IPS-15b (cell line): ENCODE measurements around the gene HMGN4.

ENCODE experiments used
- H3K27me3 ChIP-seq: one replicate; pipeline ENCODE4 v1.6.1; 2013; ENCODE audit warnings: low read length; ENCODE audit not compliant: control insufficient read depth, insufficient read depth
- H3K36me3 ChIP-seq: one replicate; pipeline ENCODE4 v1.6.1; 2013; ENCODE audit warnings: low read length; ENCODE audit not compliant: control insufficient read depth, insufficient read depth
- H3K4me1 ChIP-seq: one replicate; pipeline ENCODE4 v1.6.1; 2013; ENCODE audit warnings: mild to moderate bottlenecking, low read length; ENCODE audit not compliant: control insufficient read depth, insufficient read depth
- H3K4me3 ChIP-seq: one replicate; pipeline ENCODE4 v1.5.1; 2013; ENCODE audit warnings: low read depth, low read length
- H3K9ac ChIP-seq: one replicate; pipeline ENCODE4 v1.6.1; 2013; ENCODE audit warnings: low read depth, mild to moderate bottlenecking, low read length
- H3K9me3 ChIP-seq: one replicate; pipeline ENCODE4 v1.6.1; 2013; ENCODE audit warnings: mild to moderate bottlenecking, low read length; ENCODE audit not compliant: control insufficient read depth, insufficient read depth

The HMGN4 gene

DNA sequence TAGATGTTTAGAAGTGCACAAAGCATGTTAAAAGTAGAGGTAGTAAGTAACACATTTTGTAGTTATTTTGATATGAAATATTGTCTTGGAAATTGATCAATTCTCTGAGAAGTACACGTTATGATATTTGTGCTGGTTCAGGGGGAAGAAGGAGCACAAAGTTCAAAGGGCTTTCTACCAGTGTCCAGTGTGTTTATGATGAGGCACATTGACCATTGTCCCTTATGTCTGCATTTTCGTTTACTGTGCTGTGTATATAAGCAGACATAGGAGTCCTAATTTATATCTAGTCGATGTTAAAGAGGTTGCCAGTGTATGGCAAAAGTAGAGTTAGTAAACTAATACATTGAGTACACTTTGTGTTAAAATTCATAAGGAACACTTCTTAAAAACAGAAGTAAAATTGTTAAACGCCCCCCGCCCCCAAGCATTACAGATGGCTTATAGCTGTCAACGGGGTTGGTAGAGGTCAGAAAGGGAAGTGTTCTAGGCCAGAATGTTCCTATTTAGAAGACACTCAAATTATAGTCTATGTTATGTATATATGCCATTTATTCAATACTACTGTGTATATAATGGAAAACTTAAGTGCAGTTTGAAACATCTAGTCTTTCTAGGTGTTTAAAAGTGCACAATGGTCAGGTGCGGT is 13.3 kb upstream of the HMGN4 start:
- no peak overlapping the region for H3K4me3 ChIP-seq
- H3K36me3 ChIP-seq: no peaks in the 10 kb centered on the region
- no peaks in the 10 kb centered on the region for H3K27me3 ChIP-seq
- no peak overlapping the region for H3K9ac ChIP-seq
- peaks cover 12% of the 10 kb centered on the region for H3K4me1 ChIP-seq
- H3K9me3 ChIP-seq: no peaks in the 10 kb centered on the region

DNA sequence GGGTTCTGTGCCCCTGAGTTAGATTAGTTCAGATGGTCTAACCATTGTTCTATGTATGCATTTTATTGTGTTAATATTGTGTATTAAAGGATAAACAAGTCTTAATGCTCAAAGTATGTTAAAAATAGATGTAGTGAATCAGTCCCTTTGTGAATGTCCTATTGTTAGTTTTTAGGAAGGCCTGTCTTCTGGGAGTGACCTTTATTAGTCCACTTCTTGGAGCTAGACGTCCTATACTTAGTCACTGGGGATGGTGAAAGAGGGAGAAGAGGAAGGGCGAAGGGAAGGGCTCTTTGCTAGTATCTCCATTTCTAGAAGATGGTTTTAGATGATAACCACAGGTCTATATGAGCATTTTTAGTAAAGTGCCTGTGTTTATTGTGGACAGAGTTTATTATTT is 12.3 kb upstream of the HMGN4 start:
- Histone ChIP-seq H3K9me3 (no peaks in the 10 kb centered on the region), H3K9ac (no peak overlapping the region), H3K36me3 (no peaks in the 10 kb centered on the region), H3K4me1 (peaks cover 7% of the 10 kb centered on the region), H3K4me3 (no peak overlapping the region), H3K27me3 (no peaks in the 10 kb centered on the region)

DNA sequence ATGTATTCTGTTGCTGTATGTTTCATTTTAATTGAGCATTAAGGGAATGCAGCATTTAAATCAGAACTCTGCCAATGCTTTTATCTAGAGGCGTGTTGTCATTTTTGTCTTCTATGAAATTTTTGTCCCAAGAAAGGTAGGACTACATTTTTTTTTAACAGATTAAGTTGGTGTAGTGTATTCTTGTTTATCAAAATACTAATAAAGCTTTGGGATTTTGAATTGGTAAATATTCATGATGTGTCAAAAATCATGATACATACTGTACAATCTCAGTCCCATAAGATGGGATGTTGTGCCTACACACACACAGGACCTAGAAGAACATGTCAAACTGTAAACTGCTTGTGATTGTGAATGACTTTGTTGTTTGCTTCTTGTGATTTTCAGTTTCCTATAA is 11.2 kb upstream of the HMGN4 start:
- Histone ChIP-seq H3K36me3 (no peaks in the 10 kb centered on the region), H3K4me3 (no peak overlapping the region), H3K9me3 (no peaks in the 10 kb centered on the region), H3K9ac (no peak overlapping the region), H3K4me1 (peaks cover 7% of the 10 kb centered on the region), H3K27me3 (no peaks in the 10 kb centered on the region)

- Histone ChIP-seq H3K36me3 (no peaks in the 10 kb centered on the region), H3K9me3 (no peaks in the 10 kb centered on the region), H3K4me3 (no peak overlapping the region), H3K27me3 (no peaks in the 10 kb centered on the region), H3K4me1 (peaks cover 7% of the 10 kb centered on the region), H3K9ac (no peak overlapping the region)
These were observed 8.0 kb upstream of the HMGN4 start for GRCh38 chr6:26530203-26530602.

DNA sequence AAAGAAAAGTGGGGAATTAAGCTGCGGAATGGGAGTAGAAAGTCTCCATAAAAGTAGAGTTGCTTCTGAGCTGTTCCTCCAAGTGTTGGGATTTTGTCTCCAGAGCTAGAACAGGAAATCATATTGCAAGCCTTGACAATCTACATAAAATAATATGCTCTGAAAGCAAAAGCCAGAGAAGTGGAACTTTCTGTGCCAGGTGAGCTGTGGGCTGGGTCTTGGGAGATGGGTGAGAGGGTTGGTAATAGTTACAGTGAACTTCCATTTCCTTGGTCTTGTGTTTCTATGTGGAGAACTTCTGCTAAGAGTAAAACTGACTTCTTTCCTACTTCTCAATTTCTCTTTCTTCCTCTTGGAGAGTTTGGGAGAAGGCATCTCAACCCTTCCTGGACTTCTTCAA is 6.3 kb upstream of the HMGN4 start:
- Histone ChIP-seq H3K36me3 (no peaks in the 10 kb centered on the region), H3K9ac (no peak overlapping the region), H3K9me3 (no peaks in the 10 kb centered on the region), H3K27me3 (no peaks in the 10 kb centered on the region), H3K4me1 (peaks cover 7% of the 10 kb centered on the region), H3K4me3 (no peak overlapping the region)

- Histone ChIP-seq H3K9me3 (no peaks in the 10 kb centered on the region), H3K27me3 (no peaks in the 10 kb centered on the region), H3K36me3 (no peaks in the 10 kb centered on the region), H3K4me3 (peak overlapping the region; percentile 66), H3K4me1 (peaks cover 7% of the 10 kb centered on the region), H3K9ac (peak overlapping the region; percentile 62)
These were observed 5.3 kb upstream of the HMGN4 start for GRCh38 chr6:26532699-26533531.

DNA sequence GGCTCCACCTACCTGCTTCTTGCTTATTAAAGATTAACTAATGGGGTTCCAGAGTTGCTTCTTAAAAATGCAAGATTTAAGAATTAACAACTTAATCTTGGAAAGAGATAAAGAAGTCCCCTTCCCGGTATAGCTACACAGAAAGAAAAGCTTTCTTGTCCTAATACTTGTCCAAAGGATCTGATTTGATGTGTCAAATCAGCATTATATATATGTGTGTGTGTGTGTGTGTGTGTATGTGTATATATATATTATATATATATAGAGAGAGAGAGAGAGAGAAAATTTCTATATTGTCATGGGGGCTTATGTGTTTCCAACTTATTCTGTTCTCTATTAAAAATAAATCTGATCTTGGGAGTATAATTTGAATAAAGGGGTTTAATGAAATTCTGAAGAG is 4.6 kb upstream of the HMGN4 start:
- Histone ChIP-seq H3K4me1 (peaks cover 5% of the 10 kb centered on the region), H3K36me3 (no peaks in the 10 kb centered on the region), H3K9me3 (no peaks in the 10 kb centered on the region), H3K27me3 (no peaks in the 10 kb centered on the region), H3K9ac (peak overlapping the region; percentile 62), H3K4me3 (peak overlapping the region; percentile 66)

GRCh38 chr6:26534681-26535465 is 3.3 kb upstream of the HMGN4 start:
- H3K4me1 ChIP-seq: peaks cover 3% of the 10 kb centered on the region
- no peaks in the 10 kb centered on the region for H3K36me3 ChIP-seq
- no peak overlapping the region for H3K9ac ChIP-seq
- H3K4me3 ChIP-seq: no peak overlapping the region
- H3K9me3 ChIP-seq: no peaks in the 10 kb centered on the region
- H3K27me3 ChIP-seq: no peaks in the 10 kb centered on the region

- Histone ChIP-seq H3K4me3 (peak overlapping the region; percentile 71), H3K27me3 (no peaks in the 10 kb centered on the region), H3K9ac (peak overlapping the region; percentile 42), H3K4me1 (peaks cover 6% of the 10 kb centered on the region), H3K36me3 (no peaks in the 10 kb centered on the region), H3K9me3 (no peaks in the 10 kb centered on the region)
These were observed 1.5 kb upstream of the HMGN4 start for GRCh38 chr6:26536571-26537159.

DNA sequence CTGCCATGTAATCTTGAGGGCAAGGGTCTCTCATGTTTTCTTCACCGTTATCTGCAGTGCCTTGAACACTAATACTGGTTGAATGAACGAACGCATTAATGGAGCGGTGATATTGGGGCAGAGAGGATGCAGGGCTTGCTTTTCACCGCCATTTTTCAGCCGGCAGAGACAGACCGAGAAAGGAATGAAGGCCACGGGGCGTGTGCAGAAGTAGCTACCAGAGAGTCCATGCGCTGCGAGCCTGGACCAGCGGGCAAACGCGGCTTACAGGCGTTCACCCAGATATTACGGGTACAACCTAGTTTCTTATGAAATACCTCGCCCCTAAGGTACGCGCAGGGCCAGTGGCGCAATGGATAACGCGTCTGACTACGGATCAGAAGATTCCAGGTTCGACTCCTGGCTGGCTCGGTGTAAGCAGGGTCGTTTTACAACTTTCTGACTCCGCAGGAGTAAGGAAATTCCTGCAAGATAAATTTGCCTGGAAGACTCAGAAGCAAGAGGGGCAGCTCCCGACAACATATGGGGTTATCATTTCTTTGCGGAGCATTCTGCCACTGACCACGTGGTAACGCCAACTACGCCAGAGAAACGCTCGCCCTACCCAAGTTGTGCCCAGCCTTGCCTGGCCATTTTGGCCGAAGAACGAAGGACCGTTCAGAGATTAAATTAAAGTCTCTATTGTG is 863 bp upstream of the HMGN4 start:
- no peaks in the 10 kb centered on the region for H3K9me3 ChIP-seq
- H3K9ac ChIP-seq: peak overlapping the region; percentile 84
- H3K4me1 ChIP-seq: peaks cover 6% of the 10 kb centered on the region
- H3K27me3 ChIP-seq: no peaks in the 10 kb centered on the region
- no peaks in the 10 kb centered on the region for H3K36me3 ChIP-seq
- H3K4me3 ChIP-seq: peak overlapping the region; percentile 71

GRCh38 chr6:26538572-26538902 is 371 bp downstream of the HMGN4 start:
- H3K4me3 ChIP-seq: peak overlapping the region; percentile 71

More at GRCh38 chr6:26538572-26538902, 371 bp downstream of the HMGN4 start:
- H3K36me3 ChIP-seq: no peaks in the 10 kb centered on the region
- no peaks in the 10 kb centered on the region for H3K9me3 ChIP-seq
- H3K4me1 ChIP-seq: peaks cover 6% of the 10 kb centered on the region
- H3K27me3 ChIP-seq: no peaks in the 10 kb centered on the region
- peak overlapping the region; percentile 91 for H3K9ac ChIP-seq
